G401.6 (cell line): ENCODE measurements around the gene SPNS1.
A peak's percentile ranks its signal among the peaks of the same experiment; 100 is the strongest.
"Not testable (repeated sequence)": the region's sequence is repeated elsewhere in the genome, so short reads cannot be mapped to it uniquely, and the experiment has no call there.

ENCODE experiments used
- FAIRE-seq: peaks from 2 replicates; lab custom pipeline; 2012; peaks lifted over from hg19 to GRCh38; lab: Jason Lieb, UNC

SPNS1 gene, protein sequence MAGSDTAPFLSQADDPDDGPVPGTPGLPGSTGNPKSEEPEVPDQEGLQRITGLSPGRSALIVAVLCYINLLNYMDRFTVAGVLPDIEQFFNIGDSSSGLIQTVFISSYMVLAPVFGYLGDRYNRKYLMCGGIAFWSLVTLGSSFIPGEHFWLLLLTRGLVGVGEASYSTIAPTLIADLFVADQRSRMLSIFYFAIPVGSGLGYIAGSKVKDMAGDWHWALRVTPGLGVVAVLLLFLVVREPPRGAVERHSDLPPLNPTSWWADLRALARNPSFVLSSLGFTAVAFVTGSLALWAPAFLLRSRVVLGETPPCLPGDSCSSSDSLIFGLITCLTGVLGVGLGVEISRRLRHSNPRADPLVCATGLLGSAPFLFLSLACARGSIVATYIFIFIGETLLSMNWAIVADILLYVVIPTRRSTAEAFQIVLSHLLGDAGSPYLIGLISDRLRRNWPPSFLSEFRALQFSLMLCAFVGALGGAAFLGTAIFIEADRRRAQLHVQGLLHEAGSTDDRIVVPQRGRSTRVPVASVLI

DNA sequence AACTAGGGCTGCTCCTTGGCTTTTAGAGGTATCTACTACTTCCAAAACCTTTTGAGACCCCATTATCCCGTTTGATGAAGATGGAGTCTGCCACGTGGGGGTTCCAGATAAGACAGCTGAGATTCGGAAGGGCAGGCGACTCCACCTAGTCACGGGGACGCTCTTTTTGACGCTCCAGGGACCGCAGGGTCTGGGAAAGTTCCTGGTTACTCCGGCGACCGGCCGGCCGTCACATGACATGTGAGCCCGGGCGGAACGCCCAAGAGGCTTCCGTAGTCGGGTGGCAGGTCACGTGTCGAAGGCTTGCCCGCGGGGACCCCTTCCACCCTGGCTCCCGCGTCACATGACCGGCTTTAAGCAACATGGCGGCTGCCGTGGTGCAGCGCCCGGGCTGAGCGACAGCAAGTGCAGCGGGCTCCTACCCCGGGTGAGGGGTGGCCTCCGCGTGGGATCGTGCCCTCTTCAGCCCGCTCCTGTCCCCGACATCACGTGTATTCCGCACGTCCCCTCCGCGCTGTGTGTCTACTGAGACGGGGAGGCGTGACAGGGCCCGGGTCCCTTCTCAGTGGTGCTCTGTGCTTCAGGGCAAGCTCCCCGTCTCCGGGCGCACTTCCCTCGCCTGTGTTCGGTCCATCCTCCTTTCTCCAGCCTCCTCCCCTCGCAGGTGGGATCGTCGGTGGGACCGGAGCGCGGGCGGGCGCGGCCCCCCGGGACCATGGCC is at the start of gene SPNS1:
Gene SPNS1, plus strand, starts transcription at position 342 of the 721 bp plus-strand sequence. Its CDS starts 374 bp downstream, at position 716.
- FAIRE-seq, result peak; percentile 92

DNA sequence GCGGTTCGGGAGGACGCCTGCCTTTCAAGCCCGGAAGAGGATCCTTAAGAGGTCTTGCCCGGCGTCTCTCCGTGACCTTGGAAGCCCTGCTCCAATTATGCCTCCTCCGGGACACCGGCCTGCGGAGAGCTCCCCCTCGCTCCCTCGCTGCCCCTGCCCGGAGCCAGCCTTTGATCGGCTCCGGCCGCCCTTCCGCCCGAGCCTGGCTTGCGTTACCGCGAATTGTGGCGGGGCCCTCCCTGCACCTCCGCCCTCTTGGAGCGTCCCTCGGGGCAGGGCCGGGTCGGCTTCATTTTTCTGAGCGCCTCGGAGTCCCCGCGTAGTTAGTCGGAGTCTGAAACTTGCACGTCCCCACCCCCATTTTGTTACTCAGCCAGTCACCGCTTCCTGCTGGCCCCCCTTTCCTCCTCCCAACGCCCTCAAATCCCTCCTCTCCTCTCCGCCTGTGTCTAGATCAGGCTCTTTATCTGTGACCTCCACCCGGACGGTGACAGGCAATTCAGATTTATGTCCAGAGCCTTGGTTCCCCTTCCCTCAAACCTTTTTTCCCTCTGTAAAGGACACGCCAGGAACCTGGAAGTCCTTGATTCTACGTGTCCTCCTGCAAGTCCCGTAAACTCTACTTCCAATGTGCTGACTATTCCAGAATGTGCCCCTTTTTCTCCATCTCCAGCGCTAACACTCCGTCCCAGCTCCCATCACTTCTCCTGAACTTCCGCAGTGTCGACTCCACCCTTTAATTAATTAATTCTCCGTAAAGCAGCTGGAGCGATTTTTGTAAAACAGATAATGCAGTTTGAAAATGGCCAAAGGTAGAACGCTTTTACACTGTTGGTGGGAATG is 49.0 kb upstream of the SPNS1 start:
- FAIRE-seq, result no peak

DNA sequence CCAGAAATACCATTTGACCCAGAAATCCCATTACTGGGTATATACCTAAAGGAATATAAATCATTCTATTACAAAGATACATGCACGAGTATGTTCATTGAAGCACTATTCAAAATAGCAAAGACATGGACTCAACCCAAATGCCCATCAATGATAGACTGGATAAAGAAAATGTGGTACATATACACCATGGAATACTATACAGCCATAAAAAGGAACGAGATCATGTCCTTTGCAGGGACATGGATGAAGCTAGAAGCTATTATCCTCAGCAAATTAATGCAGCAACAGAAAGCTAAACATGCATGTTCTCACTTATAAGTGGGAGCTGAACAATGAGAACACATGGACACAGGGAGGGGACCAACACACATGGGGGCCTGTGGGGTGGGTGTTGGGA is 48.3 kb upstream of the SPNS1 start:
- not testable (repeated sequence) for FAIRE-seq

DNA sequence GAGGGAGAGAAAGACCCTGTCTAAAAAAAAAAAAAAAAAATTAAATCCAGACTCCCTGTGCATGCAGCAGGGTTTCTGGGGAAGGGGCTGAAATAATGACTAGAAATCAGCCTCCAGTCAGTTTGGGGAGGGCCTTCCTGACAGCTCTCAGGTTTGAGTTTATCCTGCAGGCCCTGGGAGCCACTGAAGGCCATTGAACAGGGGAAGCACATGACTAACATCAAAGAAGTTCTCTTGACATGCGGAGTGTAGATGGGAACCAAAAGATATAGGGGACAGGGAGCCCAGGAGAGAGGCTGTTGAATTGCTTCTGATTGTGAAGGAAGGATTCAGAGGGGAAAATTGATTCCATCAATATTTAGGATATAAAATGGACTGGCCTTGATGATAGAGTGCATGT is 46.8 kb upstream of the SPNS1 start:
- FAIRE-seq, result no peak

DNA sequence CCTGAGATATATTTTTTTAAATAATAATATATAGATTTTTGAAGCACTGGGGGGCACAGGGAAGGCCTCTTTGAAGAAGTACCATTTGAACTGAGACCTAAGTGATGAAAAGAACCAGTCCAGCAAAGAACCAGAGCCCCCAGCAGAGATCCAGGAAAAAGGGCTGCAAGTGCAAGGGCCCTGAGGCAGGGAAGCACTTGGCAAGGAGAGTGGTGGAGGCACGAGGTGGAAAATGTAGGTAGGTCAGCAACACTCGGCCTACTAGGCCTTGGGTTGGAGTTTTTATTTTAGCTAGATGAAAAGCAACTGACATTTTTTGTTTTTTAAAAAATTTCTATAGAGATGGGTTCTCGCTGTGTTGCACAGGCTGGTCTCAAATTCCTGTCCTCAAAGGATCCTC is 44.4 kb upstream of the SPNS1 start:
- no peak for FAIRE-seq

DNA sequence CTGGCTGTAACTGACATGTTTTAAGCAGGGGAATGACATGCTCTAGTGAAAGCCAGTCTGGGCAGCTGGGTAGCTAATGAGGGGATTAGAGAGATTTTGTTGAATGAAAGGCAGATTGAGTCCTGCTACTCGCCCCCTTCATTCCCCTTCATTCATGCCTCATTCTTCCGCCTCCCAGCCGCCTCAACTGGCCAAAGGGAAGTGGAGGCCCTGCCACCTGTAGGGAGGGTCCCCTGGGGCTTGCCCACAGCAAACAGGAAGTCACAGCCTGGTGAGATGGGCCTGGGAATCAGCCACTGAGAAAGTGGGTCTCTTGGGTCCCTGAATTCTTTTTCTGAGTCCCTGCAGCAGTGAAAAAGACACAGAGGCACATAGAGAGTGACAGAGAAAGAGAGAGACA is 43.9 kb upstream of the SPNS1 start:
- FAIRE-seq, result no peak

DNA sequence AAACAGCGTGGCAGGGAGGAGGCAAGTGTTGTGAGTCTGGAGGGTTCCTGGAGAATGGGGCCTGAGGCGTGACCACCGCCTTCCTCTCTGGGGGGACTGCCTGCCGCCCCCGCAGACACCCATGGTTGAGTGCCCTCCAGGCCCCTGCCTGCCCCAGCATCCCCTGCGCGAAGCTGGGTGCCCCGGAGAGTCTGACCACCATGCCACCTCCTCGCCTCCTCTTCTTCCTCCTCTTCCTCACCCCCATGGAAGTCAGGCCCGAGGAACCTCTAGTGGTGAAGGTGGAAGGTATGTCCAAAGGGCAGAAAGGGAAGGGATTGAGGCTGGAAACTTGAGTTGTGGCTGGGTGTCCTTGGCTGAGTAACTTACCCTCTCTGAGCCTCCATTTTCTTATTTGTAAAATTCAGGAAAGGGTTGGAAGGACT is 42.8 kb upstream of the SPNS1 start, which contains the start of gene CD19:
Gene CD19, plus strand, starts transcription at position 171 of the 425 bp plus-strand sequence. Its CDS starts 30 bp downstream, at position 201.
- no peak for FAIRE-seq

DNA sequence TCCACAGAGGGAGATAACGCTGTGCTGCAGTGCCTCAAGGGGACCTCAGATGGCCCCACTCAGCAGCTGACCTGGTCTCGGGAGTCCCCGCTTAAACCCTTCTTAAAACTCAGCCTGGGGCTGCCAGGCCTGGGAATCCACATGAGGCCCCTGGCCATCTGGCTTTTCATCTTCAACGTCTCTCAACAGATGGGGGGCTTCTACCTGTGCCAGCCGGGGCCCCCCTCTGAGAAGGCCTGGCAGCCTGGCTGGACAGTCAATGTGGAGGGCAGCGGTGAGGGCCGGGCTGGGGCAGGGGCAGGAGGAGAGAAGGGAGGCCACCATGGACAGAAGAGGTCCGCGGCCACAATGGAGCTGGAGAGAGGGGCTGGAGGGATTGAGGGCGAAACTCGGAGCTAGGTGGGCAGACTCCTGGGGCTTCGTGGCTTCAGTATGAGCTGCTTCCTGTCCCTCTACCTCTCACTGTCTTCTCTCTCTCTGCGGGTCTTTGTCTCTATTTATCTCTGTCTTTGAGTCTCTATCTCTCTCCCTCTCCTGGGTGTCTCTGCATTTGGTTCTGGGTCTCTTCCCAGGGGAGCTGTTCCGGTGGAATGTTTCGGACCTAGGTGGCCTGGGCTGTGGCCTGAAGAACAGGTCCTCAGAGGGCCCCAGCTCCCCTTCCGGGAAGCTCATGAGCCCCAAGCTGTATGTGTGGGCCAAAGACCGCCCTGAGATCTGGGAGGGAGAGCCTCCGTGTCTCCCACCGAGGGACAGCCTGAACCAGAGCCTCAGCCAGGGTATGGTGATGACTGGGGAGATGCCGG is 42.0 kb upstream of the SPNS1 start:
- FAIRE-seq, result no peak

DNA sequence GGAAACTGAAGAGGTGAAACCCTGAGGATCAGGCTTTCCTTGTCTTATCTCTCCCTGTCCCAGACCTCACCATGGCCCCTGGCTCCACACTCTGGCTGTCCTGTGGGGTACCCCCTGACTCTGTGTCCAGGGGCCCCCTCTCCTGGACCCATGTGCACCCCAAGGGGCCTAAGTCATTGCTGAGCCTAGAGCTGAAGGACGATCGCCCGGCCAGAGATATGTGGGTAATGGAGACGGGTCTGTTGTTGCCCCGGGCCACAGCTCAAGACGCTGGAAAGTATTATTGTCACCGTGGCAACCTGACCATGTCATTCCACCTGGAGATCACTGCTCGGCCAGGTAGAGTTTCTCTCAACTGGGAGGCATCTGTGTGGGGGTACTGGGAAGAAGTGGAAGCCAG is 41.4 kb upstream of the SPNS1 start:
- FAIRE-seq, result no peak

DNA sequence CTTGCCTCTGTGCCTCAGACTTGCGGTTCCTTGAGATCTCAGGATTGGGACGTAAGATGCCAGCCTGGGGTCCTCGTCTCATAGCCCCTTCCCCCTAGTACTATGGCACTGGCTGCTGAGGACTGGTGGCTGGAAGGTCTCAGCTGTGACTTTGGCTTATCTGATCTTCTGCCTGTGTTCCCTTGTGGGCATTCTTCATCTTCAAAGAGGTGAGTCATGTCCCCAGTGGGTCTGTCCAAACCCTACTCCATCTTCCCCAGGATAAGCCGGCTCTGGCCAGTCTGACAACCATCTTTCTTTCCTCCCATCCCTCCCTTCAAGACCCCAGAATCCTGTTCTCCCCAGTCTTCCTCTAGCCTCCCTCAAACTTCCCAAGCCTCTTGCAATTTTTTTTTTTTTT is 39.2 kb upstream of the SPNS1 start:
- no peak for FAIRE-seq

DNA sequence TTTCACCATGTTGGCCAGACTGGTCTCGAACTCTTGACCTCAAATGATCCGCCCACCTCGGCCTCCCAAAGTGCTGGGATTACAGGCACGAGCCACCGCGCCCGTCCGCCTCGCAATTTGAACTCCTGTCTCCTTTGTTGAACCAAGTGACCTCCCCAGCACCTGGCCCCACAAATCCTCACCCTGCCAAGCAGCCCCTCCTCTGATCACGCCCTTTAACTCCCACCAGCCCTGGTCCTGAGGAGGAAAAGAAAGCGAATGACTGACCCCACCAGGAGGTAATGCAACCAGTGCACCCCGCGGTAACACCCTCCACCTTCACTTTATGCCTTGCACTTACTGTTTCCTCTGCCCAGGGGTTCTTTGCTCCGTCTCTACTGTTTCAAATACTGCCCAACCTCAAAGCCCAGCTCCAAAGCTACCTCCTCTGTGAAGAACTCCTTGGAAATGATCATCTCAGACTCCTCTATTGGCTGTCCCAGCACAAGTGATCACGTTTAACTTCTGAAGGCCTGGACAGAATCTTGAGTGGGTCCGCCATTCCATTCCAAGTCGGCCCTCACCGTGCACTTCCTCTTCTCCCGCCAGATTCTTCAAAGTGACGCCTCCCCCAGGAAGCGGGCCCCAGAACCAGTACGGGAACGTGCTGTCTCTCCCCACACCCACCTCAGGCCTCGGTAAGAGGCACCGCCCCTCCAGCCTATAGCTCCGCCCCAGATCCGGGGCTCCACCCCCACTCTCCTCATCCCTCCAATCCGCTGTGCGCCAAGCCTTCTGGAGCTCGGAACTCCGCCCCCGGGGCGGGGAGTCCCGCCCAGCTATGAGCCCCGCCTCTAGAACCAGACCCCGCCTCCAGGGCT is 38.4 kb upstream of the SPNS1 start:
- FAIRE-seq, result no peak

DNA sequence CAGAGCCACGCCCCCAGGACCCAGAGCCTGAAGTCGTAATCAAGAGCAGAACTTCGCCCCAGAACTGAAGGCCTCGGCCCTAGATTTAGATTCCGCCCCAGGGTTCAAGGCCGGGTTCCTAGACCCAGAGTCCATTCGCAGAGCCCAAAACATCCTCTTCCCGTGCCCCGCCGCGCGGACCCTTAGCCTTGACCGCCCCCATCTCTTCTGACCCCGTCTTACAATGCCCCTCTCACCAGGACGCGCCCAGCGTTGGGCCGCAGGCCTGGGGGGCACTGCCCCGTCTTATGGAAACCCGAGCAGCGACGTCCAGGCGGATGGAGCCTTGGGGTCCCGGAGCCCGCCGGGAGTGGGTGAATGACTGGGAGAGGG is 37.8 kb upstream of the SPNS1 start:
- FAIRE-seq, result no peak

DNA sequence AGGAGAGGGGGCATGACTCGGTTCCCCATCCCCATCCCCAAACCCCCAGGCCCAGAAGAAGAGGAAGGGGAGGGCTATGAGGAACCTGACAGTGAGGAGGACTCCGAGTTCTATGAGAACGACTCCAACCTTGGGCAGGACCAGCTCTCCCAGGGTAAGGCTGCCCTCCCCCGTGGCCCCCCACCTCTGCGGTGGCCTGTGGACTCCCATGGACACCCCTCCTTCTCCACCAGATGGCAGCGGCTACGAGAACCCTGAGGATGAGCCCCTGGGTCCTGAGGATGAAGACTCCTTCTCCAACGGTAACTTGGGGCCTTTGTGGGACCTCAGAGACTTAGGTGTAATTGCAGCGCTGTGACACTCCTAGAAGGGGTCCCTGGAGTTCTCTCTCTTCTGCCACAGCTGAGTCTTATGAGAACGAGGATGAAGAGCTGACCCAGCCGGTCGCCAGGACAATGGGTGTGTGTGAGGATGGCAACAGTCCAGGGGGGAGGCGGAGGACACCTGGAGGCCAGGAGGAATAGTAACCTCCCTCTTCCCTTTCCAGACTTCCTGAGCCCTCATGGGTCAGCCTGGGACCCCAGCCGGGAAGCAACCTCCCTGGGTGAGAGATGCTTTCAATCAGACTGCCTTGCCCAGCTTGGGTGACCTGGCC is 37.2 kb upstream of the SPNS1 start:
- FAIRE-seq, result no peak

DNA sequence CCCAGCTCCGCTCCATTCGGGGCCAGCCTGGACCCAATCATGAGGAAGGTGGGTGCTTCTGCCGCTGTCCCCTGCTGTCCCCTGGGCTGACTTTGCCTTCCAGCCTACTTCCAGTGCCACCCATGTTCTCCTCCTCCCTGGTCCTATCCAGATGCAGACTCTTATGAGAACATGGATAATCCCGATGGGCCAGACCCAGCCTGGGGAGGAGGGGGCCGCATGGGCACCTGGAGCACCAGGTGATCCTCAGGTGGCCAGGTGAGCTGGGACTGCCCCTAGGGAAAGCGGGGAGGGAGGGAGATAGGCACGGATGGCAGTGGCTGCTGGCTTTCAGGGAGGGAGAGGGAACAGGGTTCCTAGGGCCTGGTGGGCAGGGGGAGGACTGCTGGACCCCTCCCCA is 35.9 kb upstream of the SPNS1 start:
- FAIRE-seq, result no peak

DNA sequence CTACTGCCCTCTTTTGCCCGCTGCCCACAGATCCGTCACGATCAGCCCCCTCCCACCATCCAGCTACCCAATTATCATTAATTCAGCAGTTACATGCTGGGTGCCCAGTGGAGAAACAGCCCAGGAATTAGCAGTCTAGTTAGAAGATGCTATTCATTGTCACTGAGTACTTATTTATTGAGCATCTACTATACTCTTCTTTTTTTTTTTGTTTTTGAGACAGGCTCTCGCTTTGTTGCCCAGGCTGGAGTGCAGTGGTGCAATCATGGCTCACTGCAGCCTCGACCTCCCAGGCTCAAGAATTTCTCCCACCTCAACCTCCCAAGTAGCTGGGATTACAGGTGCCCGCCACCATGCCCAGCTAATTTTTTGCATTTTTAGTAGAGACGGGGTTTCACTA is 34.8 kb upstream of the SPNS1 start:
- FAIRE-seq, result not testable (repeated sequence)

DNA sequence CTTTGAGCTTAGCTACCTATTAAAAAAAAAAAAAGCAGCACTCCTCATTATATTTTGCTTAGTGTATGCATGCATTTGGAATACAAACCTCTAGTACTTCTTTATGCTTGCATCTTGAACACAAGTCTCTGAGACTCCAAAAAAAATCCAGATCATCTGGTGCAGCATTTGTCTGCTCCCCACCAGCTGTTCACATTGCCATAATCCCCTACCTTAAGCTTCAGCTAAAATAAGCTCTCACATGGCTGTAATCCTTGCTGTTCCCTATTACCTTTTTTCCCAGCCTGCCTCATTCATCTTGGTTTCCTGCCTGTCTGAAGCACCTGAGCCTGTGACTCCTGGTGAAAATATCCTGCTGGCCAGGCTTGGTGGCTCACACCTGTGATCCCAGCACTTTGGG is 31.3 kb upstream of the SPNS1 start:
- FAIRE-seq, result no peak

DNA sequence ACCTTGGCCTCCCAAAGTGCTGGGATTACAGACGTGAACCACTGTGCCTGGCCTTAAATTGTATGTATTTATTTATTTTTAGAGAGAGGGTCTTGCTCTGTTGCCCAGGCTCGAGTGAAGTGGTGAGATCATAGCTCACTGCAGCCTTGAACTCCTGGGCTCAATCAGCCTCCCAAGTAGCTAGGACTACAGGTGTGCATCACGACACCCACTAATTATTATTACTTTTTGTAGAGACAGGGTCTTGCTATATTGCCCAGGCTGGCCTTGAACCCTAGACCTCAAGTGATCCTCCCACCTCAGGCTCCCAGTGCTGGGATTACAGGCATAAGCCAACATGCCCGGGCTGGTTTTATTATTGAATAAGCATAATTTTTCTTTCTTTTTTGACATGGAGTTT is 27.9 kb upstream of the SPNS1 start:
- no peak for FAIRE-seq

DNA sequence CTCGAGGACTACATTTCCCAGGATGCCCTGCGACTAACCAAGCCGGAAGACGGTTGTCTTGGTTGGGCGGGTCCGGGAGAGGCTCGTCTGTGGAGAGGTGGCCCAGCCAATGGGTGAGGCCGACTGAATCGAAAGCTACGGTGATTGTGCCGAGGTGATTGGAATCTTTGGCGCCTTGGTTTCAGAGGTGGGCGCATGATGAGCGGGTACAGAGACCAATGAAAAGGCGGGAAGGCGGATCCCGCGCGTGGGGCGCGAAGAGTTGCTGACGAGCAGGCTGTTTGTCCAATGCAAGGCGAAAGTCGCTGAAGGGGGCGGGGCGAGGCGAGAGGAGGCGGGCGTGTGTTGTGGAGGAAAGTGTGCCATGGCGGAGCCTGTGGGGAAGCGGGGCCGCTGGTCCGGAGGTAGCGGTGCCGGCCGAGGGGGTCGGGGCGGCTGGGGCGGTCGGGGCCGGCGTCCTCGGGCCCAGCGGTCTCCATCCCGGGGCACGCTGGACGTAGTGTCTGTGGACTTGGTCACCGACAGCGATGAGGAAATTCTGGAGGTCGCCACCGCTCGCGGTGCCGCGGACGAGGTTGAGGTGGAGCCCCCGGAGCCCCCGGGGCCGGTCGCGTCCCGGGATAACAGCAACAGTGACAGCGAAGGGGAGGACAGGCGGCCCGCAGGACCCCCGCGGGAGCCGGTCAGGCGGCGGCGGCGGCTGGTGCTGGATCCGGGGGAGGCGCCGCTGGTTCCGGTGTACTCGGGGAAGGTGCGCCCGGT is 23.7 kb upstream of the SPNS1 start, which contains the start of gene NFATC2IP:
Gene NFATC2IP, plus strand, starts transcription at position 290 of the 762 bp plus-strand sequence. Its CDS starts 75 bp downstream, at position 365.
- peak; percentile 99 for FAIRE-seq

DNA sequence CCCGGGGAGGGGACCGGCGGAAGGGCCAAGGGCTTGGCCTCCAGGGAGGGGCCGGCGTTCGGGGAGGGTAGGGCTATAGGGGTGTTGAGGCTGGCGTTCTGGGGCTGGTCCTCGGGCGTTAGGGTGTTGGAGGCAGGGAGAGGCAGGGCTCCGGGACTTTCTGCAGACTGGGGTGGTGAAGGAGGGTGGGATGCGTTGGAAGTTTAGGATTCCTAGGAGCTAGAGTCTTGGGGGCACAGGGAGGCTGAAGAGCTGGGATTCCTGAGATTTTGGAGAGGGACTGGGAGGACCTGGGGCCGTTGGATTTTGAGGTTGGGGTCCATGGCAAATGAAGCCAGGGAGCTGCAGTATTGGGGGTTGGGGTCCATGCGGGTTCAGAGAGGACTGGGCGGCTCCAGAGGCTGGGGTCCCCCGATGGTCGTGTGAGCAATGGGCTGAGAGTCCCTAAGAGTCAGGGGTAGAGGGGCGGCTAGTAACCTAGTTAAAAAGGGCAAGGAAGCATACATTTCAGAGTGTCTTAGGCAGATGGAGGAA is 23.1 kb upstream of the SPNS1 start:
- FAIRE-seq, result no peak
